Glutamatergic neuron (in vitro differentiated cells): ENCODE measurements around the gene FZR1. TPM values are rescaled to one million over a fixed set of nuclear protein-coding genes. Genes with fewer than 3 reads are reported as not detected.

Source experiments
- DNase-seq: peaks from one replicate; pipeline ENCODE4 v3.0.0; 2022
- H3K27ac Mint-ChIP-seq: one replicate; pipeline ENCODE4 v1.8.0; 2020; ENCODE audit warnings: mild to moderate bottlenecking, mixed read lengths, inconsistent platforms; ENCODE audit not compliant: unreplicated experiment
- H3K27me3 Mint-ChIP-seq: one replicate; pipeline ENCODE4 v1.8.0; 2020; ENCODE audit warnings: mild to moderate bottlenecking, moderate library complexity, mixed read lengths, inconsistent platforms; ENCODE audit not compliant: unreplicated experiment
- H3K36me3 Mint-ChIP-seq: one replicate; pipeline ENCODE4 v1.8.0; 2020; ENCODE audit warnings: mild to moderate bottlenecking, mixed read lengths, inconsistent platforms; ENCODE audit not compliant: unreplicated experiment
- H3K4me1 Mint-ChIP-seq: one replicate; pipeline ENCODE4 v1.8.0; 2020; ENCODE audit warnings: mild to moderate bottlenecking, low read depth, mixed read lengths, inconsistent platforms; ENCODE audit not compliant: unreplicated experiment
- H3K4me3 Mint-ChIP-seq: one replicate; pipeline ENCODE4 v1.8.0; 2020; ENCODE audit warnings: mild to moderate bottlenecking, mixed read lengths, inconsistent platforms; ENCODE audit not compliant: unreplicated experiment
- H3K9me3 Mint-ChIP-seq: one replicate; pipeline ENCODE4 v1.8.0; 2020; ENCODE audit warnings: mild to moderate bottlenecking, moderate library complexity, mixed read lengths, inconsistent platforms; ENCODE audit not compliant: unreplicated experiment
- total RNA-seq: library from RNA; stranded (reverse); fragmentation: NEBNext Ultra II Directional; extraction: Animal tissue kit (Norgen Biotek cat#: 25700); gene quantifications from one replicate; pipeline ENCODE4 v1.2.1, GENCODE V29; 2021; ENCODE audit not compliant: unreplicated experiment
- TF ChIP-seq, protein P1 (sequence below): fragments of 200-600 bp; sonication (generic); IDR thresholded peaks from one replicate; pipeline ENCODE4 v1.5.0; 2021; ENCODE audit not compliant: partially characterized antibody, unreplicated experiment

FZR1 gene
- total RNA-seq, 1 donor from 2014 or later = 51.3 TPM

- H3K4me1 Mint-ChIP-seq = no peaks in the 10 kb centered on the region
- no peak overlapping the region for H3K4me3 Mint-ChIP-seq
- no peaks in the 10 kb centered on the region for H3K36me3 Mint-ChIP-seq
- DNase-seq = no peak
- peaks cover 26% of the 10 kb centered on the region for H3K27me3 Mint-ChIP-seq
- TF ChIP-seq, protein P1, sequence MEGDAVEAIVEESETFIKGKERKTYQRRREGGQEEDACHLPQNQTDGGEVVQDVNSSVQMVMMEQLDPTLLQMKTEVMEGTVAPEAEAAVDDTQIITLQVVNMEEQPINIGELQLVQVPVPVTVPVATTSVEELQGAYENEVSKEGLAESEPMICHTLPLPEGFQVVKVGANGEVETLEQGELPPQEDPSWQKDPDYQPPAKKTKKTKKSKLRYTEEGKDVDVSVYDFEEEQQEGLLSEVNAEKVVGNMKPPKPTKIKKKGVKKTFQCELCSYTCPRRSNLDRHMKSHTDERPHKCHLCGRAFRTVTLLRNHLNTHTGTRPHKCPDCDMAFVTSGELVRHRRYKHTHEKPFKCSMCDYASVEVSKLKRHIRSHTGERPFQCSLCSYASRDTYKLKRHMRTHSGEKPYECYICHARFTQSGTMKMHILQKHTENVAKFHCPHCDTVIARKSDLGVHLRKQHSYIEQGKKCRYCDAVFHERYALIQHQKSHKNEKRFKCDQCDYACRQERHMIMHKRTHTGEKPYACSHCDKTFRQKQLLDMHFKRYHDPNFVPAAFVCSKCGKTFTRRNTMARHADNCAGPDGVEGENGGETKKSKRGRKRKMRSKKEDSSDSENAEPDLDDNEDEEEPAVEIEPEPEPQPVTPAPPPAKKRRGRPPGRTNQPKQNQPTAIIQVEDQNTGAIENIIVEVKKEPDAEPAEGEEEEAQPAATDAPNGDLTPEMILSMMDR = no peak
- peaks cover 3% of the 10 kb centered on the region for H3K9me3 Mint-ChIP-seq
- H3K27ac Mint-ChIP-seq = no peak overlapping the region
These were observed 36.2 kb upstream of the FZR1 start for GRCh38 chr19:3469638-3470499.

DNA sequence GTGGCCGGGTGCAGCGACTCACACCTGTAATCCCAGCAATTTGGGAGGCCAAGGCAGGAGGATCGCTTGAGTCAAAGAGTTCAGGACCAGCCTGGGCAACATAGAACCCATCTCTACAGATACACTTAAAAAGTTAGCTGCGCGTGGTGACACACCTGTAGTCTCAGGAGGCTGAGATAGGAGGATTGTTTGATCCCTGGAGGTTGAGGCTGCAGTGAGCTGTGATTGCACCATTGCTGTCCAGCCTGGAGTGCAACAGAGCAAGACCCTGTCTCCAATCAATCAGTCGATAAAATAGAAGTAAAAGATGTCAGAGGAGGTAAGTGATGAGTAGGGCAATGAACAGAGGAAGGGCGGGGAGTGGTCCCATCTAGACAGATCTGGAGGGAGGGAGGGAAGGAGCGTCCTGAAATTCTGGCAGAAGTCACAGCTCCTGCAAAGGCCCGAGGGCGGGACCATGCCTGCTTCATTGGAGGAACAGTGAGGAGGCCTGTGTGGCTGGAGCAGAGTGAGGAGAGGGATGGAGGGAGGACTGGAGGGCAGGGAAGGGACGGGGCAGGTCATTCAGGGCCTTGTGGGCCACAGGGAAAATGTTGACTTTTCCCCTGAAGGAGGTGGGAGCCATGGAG, 35.5 kb upstream of the FZR1 start:
- H3K9me3 Mint-ChIP-seq = peaks cover 3% of the 10 kb centered on the region
- TF ChIP-seq, protein P1 = no peak
- peaks cover 23% of the 10 kb centered on the region for H3K27me3 Mint-ChIP-seq
- H3K27ac Mint-ChIP-seq = no peak overlapping the region
- H3K4me1 Mint-ChIP-seq = no peaks in the 10 kb centered on the region
- no peak overlapping the region for H3K4me3 Mint-ChIP-seq
- no peaks in the 10 kb centered on the region for H3K36me3 Mint-ChIP-seq
- no peak for DNase-seq

DNA sequence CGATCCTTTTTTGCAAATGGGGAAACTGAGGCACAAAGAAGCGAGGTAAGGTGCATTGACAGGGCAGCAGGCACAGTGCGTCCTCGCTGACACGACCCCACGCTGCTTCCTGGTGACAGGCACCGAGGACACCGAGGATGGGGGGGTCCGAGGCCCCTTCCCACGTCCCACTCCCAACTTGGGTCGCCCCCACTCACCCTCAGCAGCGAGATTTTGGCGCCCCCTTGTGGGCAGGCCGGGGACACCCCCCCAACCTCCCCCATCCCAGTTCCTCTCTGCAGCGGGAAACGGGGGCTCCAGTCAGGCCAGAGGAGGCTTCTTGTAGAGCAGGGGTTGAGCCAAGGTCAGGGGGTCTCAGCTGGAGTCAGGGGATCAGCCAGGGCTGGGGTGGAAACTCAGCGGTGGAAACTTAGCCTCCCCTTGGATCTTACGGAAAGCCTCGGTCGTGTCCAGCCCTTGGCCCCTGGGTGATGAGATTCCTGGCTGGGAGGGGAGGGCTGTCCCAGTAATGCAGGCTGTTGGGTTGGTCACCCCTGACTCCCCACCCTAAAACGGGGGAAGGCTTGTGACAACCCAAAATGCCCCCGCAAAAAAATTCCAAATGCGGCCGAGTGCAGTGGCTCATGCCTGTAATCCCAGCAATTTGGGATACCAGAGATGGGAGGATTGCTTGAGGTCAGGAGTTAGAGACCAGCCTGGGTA, 34.0 kb upstream of the FZR1 start:
- TF ChIP-seq, protein P1 = peak; percentile 77
- Mint-ChIP-seq H3K27ac (no peak overlapping the region), H3K9me3 (peaks cover 3% of the 10 kb centered on the region), H3K4me1 (no peaks in the 10 kb centered on the region), H3K27me3 (peaks cover 16% of the 10 kb centered on the region), H3K36me3 (no peaks in the 10 kb centered on the region), H3K4me3 (no peak overlapping the region)
- peak; percentile 54 for DNase-seq

DNA sequence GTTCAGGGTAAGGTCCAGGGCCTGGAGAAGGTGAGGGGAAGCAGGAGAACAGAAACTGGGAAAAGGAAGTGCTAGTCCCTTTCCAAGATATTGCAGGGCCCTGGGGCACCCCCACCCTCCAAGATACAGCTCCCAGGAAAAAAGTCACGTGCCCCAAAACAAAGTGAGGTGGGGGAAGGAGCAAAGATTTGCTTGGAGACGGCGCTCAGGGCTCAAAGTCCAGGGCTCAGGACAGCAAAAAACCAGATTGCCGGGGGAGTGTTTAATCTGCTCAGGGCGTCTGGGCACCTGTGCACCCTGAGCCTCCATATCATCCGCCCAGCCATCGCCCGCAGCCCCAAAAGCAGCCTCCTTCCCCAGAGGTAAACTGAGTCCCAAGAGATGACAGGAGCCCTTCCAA, 32.1 kb upstream of the FZR1 start:
- peaks cover 2% of the 10 kb centered on the region for H3K9me3 Mint-ChIP-seq
- H3K36me3 Mint-ChIP-seq = no peaks in the 10 kb centered on the region
- TF ChIP-seq, protein P1 = no peak
- peaks cover 12% of the 10 kb centered on the region for H3K27me3 Mint-ChIP-seq
- H3K27ac Mint-ChIP-seq = no peak overlapping the region
- no peaks in the 10 kb centered on the region for H3K4me1 Mint-ChIP-seq
- no peak overlapping the region for H3K4me3 Mint-ChIP-seq
- DNase-seq = no peak
